GM12874 (cell line): ENCODE data around the gene IL36B.
A peak's percentile ranks its signal among the peaks of the same experiment; 100 is the strongest.

ENCODE experiments used
- TF ChIP-seq, protein P1 (sequence below): IDR thresholded peaks from 2 replicates; pipeline ENCODE4 v1.5.1; 2011; ENCODE audit warnings: low read depth, mild to moderate bottlenecking, control low read depth, low read length, moderate library complexity; ENCODE audit not compliant: insufficient read depth

The IL36B gene

GRCh38 chr2:113089916-113090315 is 37.2 kb upstream of the IL36B start:
- TF ChIP-seq, protein P1, sequence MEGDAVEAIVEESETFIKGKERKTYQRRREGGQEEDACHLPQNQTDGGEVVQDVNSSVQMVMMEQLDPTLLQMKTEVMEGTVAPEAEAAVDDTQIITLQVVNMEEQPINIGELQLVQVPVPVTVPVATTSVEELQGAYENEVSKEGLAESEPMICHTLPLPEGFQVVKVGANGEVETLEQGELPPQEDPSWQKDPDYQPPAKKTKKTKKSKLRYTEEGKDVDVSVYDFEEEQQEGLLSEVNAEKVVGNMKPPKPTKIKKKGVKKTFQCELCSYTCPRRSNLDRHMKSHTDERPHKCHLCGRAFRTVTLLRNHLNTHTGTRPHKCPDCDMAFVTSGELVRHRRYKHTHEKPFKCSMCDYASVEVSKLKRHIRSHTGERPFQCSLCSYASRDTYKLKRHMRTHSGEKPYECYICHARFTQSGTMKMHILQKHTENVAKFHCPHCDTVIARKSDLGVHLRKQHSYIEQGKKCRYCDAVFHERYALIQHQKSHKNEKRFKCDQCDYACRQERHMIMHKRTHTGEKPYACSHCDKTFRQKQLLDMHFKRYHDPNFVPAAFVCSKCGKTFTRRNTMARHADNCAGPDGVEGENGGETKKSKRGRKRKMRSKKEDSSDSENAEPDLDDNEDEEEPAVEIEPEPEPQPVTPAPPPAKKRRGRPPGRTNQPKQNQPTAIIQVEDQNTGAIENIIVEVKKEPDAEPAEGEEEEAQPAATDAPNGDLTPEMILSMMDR = no peak

DNA sequence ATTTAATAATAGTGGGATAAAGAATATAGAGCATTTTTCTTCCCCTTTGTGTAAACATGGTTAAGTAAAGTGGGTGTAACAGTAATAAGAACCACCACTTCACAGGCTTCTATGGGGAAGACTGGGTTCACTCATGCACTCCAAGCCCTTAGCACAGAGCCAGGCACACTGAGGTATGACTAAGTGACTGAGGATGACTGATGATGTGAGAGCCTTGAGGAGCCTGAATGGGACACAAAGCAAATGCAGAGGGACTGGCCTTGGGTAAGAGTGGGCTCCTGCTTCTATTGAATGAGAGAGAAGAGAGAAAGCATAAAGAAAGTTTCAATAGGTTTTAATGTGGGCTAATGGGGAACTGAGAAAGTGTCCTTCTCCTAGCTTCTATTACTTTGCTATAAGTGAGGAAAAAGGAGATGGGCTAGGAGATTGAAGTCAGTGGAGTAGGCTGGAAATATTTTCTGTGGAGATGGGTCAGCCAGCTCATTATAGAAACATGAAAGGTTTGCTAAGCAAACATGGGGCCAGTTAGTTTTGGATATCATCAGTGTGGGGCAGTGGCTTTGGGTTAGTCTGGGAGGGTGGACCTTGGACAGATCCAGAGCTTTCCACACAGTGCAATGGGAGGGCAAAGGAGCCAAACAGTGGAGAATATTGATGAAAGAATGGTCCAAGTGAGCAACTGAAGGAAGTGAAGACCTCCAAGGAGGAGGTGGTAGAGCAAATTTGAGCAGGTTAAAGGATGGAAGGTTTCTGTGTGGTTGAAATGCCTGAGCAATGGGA is 35.7 kb upstream of the IL36B start:
- TF ChIP-seq, protein P1 = no peak

- TF ChIP-seq, protein P1 = no peak
Measured at GRCh38 chr2:113085542-113085941, 32.9 kb upstream of the IL36B start.

GRCh38 chr2:113084249-113085000 is 31.8 kb upstream of the IL36B start:
- TF ChIP-seq, protein P1 = peak; percentile 15; the same call in 1 of the 2 replicates

GRCh38 chr2:113083296-113083695 is 30.6 kb upstream of the IL36B start:
- TF ChIP-seq, protein P1 = no peak

- TF ChIP-seq, protein P1 = no peak
Measured at GRCh38 chr2:113081488-113082210, 29.0 kb upstream of the IL36B start.

- TF ChIP-seq, protein P1 = peak; percentile 85
Measured at GRCh38 chr2:113080134-113080533, 27.5 kb upstream of the IL36B start.
